Dermis blood vessel endothelial cell (primary cell): ENCODE data around the gene NRIP3. TPM values are rescaled to one million over a fixed set of nuclear protein-coding genes. Genes with fewer than 3 reads are reported as not detected.
A peak's percentile ranks its signal among the peaks of the same experiment; 100 is the strongest.

ENCODE experiments used
- DNase-seq: peaks from one replicate; pipeline ENCODE4 v3.0.0; 2010
- total RNA-seq: library from RNA; depleted of rRNA; stranded (reverse); fragments of >200 nt; gene quantifications from 2 replicates; pipeline ENCODE4 v1.2.3, GENCODE V29; 2014

NRIP3 gene
- 1.2 and 2.0 TPM in 2 replicates for total RNA-seq

GRCh38 chr11:9003573-9004182, at the start of gene NRIP3:
Gene NRIP3, minus strand, starts transcription at chr11:9004001. Its CDS starts 66 bp downstream, at chr11:9003935.
- peak; percentile 66 for DNase-seq

- no peak for DNase-seq
These were observed 48.5 kb upstream of the NRIP3 start for GRCh38 chr11:9052316-9052715.

GRCh38 chr11:9049959-9050358, 46.2 kb upstream of the NRIP3 start:
- no peak for DNase-seq

- DNase-seq, result no peak
These were observed 44.2 kb upstream of the NRIP3 start for GRCh38 chr11:9047964-9048523.

- DNase-seq, result no peak
These were observed 42.7 kb upstream of the NRIP3 start for GRCh38 chr11:9046481-9046880.

GRCh38 chr11:9042488-9042887, 38.7 kb upstream of the NRIP3 start:
- DNase-seq, result no peak

GRCh38 chr11:9041747-9042146, 37.9 kb upstream of the NRIP3 start:
- DNase-seq, result no peak

GRCh38 chr11:9040410-9040809, 36.6 kb upstream of the NRIP3 start:
- no peak for DNase-seq

- DNase-seq, result no peak
These were observed 36.1 kb upstream of the NRIP3 start for GRCh38 chr11:9039863-9040262.

- no peak for DNase-seq
These were observed 35.4 kb upstream of the NRIP3 start for GRCh38 chr11:9039198-9039597.

GRCh38 chr11:9038541-9038940, 34.7 kb upstream of the NRIP3 start:
- no peak for DNase-seq

GRCh38 chr11:9037963-9038362, 34.2 kb upstream of the NRIP3 start:
- DNase-seq, result no peak

- DNase-seq, result no peak
These were observed 33.4 kb upstream of the NRIP3 start for GRCh38 chr11:9037046-9037780.

- peak; percentile 21 for DNase-seq
These were observed 26.8 kb upstream of the NRIP3 start for GRCh38 chr11:9030601-9031000.

GRCh38 chr11:9029422-9029821, 25.6 kb upstream of the NRIP3 start:
- no peak for DNase-seq

GRCh38 chr11:9028581-9028980, 24.8 kb upstream of the NRIP3 start:
- no peak for DNase-seq

- DNase-seq, result no peak
These were observed 21.5 kb upstream of the NRIP3 start for GRCh38 chr11:9025101-9025850.

GRCh38 chr11:9022961-9023680, 19.3 kb upstream of the NRIP3 start:
- no peak for DNase-seq

GRCh38 chr11:9020916-9021315, 17.1 kb upstream of the NRIP3 start:
- no peak for DNase-seq

- DNase-seq, result no peak
These were observed 16.1 kb upstream of the NRIP3 start for GRCh38 chr11:9019861-9020260.

- DNase-seq, result no peak
These were observed 14.0 kb upstream of the NRIP3 start for GRCh38 chr11:9017773-9018172.

GRCh38 chr11:9016916-9017642, 13.3 kb upstream of the NRIP3 start:
- DNase-seq, result peak; percentile 67
